ENCODE results near the gene RPS2.
"Not testable (repeated sequence)": the region's sequence is repeated elsewhere in the genome, so short reads cannot be mapped to it uniquely, and the experiment has no call there.

RPS2 gene

DNA sequence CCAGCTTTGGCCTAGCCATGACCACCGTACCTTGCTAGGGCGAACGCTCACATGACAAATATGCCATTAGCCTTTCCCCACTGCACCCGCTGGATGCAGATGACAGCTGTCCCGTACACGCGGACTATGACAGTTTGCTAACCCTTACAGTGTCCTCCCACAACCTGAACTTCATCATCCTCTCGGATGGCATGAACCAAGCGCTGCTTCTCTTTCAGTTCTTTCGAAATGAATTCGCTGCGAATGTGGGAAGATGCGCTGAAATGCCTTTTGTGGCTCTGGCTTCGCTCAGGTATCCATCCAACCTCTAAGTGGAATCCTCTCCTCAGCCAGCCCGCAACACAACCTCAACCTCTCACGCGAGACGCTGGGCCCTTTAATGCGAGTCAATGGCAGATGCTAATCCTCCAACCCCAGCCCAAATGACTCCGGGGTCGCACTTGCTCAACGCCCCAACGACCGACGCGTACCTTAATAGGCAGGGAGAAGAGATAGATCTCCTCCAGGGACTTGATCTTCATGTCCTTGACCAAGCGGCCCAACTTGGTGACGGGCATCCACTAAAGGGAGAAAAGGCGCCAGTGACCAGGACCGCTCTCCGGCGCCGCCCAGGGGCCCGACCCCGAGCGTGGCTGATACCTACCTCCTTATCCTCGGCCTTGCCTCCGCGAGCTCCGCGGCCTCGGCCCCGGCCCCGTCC lies 670 bp downstream of the RPS2 start:
- peak in 1 of 2 donors; percentile 29 for DNase-seq (ENCODE audit: low read depth in 2 of 2)

DNA sequence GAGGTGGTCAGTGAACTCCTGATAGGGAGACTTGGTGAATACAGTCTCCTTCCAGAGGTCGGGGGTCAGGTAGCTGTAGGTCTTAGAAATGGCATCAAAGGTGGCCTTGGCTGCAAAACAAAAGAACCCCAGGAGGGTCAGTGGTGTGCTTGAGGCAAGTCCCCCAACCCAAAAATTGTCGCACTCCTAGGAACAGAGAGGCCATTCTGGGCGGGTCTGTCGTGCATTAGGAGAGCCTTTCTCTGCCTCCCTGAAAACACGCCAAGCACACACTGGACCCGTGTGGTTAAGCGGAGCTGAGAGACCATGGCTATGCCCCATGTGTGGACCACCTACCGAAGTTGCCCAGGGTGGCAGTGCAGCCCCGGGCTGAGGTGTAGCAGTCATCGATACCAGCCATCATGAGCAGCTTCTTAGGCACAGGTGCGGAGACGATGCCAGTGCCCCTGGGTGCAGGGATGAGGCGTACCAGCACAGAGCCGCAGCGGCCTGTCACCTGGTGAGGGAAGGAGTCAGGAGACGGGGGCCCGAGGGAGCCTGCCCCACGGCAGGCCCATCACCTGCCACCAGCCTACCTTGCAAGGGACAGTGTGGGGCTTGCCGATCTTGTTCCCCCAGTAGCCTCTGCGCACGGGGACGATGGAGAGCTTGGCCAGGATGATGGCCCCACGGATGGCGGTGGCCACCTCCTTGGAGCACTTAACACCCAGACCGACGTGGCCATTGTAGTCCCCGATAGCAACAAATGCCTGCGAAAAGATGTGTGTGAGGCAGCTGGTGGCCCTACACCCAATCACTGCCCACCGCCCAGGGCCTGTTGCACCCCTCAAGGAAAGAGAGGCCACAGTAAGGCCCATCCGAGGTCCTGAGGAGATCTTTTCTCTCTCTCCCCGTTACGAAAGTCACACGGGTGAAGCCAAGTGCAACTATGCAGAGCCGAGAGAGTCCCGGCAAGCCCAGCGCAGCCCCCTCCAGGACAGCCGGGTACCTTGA lies 2.2 kb downstream of the RPS2 start:
- not testable (repeated sequence) for DNase-seq (ENCODE audit: low read depth in 2 of 2)

DNA sequence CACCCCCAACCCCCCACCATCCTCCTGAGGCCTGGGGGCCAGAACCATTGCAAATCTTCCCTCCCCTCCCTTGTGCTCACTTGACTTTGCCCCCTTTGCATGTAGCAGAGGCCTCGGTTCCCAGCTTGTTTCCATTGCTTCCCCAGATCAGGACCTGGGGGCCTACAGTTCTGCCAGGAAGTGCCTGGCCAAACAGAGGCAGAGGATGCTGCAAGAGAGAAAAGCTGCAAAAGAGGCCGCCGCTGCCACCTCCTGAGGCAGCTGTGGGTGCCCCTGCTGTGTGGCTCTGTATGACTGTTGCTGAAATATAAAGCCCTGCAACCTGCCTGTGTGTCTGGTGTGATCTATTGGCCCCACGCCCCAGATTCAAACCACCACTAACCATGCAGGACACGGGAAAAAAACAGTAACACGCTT lies 3.0 kb downstream of the RPS2 start:
- no peak for DNase-seq (ENCODE audit: low read depth in 2 of 2)

DNA sequence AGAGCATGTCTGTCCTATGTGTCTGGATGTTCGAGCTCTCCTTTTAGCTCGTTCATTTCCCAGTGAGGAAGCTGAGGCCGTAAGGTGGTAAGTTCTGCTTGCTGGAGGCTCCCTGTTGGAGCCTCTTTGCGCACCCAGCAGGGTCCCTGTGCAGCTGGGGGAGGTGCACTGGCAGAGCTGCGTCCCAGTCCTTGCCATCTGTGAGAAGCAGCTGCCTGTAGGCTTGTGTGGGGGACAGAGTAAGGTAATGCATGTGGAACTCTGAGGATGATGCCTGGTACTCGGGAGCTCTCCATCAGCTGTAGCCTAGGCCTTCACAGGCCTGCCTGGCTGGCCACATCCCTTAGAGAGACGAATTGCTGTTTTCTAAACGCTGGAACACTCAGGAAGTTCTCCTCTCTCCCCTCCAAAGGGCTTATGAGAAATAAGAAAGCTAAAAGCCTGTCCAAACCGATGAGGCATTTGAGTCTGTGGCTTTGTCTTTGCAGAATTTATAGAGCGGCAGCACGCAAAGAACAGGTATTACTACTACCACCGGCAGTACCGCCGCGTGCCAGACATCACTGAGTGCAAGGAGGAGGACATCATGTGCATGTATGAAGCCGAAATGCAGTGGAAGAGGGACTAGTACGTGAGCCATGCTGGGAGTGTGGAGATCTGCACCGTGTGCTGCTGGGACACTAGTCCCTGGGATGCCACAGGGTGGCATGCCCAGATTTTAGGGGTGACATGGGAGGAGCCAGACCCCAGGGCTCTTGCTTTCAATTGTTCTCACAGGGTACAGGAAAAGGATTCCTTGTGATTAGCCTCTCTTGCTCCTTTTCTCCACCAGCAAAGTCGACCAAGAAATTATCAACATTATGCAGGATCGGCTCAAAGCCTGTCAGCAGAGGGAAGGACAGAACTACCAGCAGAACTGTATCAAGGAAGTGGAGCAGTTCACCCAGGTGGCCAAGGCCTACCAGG lies 3.7 kb downstream of the RPS2 start:
- no peak for DNase-seq (ENCODE audit: low read depth in 2 of 2)

DNA sequence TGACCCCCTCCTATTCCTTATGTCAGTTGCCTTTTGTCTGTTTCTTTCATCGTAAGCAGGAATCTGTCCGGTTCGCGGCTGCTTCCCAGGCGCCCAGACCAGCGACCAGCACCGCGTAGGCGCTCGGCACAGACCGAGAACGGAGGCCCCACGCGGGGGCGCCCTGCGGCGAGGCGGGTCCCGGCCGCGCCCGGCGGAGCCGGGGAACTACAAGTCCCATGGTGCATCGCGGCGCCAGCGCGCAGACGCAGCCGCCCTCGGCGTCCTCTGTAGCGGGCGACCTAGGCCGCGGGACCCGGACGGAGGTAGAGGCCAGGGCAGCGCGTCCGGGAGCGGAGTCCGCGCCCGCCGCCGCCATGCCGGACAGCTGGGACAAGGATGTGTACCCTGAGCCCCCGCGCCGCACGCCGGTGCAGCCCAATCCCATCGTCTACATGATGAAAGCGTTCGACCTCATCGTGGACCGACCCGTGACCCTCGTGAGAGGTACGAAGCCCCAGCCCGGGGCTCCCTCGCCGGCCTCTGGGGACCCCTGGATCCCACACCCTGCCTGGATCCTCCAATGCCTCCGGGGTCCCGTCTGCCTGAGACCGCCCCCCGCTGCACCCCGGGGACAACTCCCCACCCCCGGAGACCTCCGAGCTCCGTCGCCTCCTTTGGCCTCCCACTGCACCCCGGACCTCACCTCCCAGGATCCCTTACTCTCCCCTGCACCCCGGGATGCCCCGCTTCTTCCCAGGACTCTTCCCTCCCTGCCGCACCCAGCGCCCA lies 5.2 kb downstream of the RPS2 start, which contains the start of gene NDUFB10:
NDUFB10 (plus strand) TSS at position 270 of the 771 bp plus-strand sequence; CDS start at position 357, 87 bp downstream.
- DNase-seq (ENCODE audit: low read depth in 2 of 2): peak; percentile 72 to 87

DNA sequence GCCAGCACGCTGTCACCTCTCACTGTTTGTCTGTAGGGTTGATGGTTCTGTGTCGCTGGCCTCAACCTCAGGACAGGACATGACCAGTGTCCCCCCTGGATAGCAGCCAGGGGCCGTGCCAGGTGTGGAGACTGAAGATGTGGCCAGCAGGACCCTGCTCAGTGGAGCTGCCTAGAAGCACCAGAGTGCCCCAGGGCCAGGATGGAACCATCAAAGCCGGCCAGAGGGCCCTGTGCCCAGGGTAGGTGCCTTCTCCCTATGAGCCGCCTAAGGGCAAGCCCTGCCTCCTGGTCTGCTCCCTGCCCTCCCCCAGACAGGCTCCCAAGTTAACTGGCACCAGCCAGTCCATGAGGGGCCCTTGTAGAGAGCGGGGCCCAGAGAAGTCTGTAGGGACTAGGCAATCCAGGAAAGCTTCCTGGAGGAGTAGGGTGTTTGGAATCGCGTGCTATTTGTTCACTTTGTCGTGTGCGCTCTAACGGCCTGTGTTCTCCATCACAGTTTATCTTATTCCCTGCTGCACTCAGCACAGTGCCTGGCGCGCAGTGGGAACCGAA lies 5.8 kb downstream of the RPS2 start:
- no peak for DNase-seq (ENCODE audit: low read depth in 2 of 2)

DNA sequence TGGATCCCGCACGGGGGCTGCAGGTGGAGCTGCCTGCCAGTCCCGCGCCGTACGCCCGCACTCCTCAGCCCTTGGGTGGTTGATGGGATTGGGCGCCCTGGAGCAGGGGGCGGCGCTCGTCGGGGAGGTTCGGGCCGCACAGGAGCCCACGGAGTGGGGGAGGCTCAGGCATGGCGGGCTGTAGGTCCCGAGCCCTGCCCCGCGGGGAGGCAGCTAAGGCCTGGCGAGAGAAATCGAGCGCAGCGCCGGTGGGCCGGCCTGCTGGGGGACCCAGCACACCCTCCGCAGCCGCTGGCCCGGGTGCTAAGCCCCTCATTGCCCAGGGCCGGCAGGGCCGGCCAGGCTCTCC lies 6.5 kb downstream of the RPS2 start:
- DNase-seq (ENCODE audit: low read depth in 2 of 2): not testable (repeated sequence)

DNA sequence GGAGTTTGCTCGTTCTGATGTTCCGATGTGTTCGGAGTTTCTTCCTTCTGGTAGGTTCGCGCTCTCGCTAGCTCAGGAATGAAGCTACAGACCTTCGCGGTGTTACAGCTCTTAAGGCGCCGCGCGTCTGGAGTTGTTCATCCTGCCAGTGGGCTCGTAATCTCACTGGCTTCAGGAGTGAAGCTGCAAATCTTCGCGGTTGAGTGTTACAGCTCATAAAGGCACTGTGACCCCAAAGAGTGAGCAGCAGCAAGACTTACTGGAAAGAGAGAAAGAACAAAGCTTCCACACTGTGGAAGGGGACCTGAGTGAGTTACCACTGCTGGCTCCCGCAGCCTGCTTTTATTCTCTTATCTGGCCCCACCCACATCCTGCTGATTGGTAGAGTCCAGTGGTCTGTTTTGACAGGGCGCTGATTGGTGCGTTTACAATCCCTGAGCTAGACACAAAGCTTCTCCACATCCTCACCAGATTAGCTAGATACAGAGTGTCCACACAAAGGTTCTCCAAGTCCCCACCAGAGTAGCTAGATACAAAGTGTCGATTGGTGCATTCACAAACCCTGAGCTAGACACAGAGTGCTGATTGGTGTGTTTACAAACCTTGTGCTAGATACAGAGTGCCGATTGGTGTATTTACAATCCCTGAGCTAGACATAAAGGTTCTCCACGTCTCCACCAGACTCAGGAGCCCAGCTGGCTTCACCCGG lies 7.0 kb downstream of the RPS2 start:
- DNase-seq (ENCODE audit: low read depth in 2 of 2): not testable (repeated sequence)

GRCh38 chr16:1953734-1954133 lies 10.9 kb downstream of the RPS2 start:
- DNase-seq (ENCODE audit: low read depth in 2 of 2): no peak

DNA sequence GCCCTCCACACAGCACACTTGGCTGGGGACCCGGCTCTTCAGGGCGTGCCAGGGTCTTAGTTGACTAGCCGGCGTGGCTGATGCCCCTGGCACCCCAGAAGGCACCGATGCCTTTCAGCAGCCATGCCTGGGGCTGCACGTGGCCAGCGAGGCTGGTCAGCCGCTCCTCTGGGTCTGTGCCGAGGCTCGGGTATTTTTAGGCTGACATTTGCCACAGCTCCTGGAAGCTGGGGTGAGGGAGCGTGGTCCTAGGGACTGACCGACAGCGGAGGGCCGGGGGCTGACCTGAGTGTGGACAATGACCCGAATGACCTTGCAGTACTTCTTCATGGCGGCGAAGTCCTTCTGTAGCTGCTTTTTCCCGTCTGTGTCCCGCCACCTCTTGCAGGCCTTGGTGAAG lies 14.1 kb downstream of the RPS2 start:
- no peak for DNase-seq (ENCODE audit: low read depth in 2 of 2)

DNA sequence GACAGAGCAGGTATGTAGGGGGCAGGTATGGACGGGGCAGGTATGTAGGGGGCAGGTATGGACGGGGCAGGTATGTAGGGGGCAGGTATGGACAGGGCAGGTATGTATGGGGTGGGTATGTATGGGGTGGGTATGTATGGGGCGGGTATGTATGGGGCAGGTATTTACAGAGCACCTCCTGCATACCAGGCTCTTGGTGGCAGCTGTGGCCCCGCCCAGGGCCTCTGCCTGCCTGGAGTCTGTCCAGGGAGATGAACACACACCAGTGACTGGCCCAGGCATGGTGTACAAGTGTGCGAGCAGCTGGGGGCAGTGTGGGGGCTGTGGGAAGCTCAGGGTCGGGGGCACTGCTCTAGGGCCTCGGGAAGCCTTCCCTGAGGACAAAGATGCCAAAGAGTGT lies 14.6 kb downstream of the RPS2 start:
- DNase-seq (ENCODE audit: low read depth in 2 of 2): no peak

DNA sequence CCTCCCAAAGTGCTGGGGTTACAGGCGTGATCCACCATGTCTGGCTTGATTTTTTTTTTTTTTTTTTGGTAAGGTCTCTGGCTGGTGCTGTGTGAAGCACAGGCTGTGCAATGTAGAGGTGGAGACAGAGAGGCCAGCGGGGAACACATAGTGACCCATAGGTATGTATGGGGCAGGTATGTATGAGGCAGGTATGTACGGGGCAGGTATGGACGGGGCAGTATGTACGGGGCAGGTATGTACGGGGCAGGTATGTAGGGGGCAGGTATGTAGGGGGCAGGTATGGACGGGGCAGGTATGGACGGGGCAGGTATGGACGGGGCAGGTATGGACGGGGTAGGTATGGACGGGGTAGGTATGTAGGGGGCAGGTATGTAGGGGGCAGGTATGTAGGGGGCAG lies 15.1 kb downstream of the RPS2 start:
- DNase-seq (ENCODE audit: low read depth in 2 of 2): no peak

DNA sequence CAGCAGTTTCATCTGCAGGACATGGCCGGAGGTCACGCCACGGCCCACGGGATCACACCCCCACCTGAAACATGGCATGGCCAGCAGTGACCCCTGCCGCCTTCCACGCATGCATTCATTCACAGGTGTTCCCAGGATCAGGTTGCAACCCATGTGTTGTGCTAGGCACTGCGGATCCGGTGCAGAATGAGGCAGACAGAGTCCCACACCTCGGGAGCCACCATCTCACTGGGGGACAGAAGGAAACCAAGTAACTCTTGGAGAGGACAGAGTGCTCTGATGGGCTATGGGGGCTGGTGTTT lies 17.3 kb downstream of the RPS2 start:
- DNase-seq (ENCODE audit: low read depth in 2 of 2): no peak

- DNase-seq (ENCODE audit: low read depth in 2 of 2): no peak
These were observed 17.9 kb downstream of the RPS2 start for GRCh38 chr16:1946495-1947368.

DNA sequence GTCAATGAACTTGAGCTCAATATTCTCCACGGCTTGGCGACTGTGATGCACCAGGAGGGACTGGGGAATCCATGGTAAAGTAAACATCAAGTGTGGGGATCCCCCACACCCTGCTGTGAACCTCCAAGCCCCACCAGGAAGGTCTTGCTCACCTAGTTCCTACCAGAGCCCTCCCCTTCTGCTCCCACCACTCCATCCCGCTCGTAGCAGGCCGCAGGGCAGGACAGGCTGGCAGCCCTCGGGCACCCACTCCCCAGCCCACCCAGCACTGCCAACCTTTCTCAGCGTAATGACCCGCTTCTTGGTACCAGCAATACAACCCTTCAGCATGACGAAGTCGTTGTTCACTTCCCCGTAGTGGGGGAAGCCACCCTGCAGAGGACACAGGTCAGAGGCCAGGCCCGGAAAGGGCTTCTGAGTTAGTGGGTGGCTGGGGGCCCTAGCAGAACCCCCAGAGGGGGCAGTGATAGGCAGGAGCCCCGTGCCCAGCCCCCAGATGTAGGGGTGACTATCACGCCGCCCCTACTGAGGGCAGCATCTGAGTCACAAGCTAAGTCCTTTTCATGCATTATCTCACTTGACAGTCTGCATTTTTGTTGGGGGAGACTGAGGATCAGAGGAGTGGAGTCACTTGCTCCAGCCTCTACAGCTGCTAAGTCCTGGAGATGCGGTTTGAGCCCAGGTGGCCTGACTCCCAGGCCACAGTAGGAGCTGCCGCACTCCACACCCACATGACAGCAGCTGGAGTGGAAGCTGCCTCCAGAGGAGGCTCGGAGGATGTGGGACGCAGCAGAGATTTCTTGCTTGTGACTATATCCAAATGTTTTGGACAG lies 18.9 kb downstream of the RPS2 start:
- DNase-seq (ENCODE audit: low read depth in 2 of 2): no peak

GRCh38 chr16:1944612-1945199 lies 19.9 kb downstream of the RPS2 start:
- no peak for DNase-seq (ENCODE audit: low read depth in 2 of 2)

GRCh38 chr16:1942810-1943726 lies 21.6 kb downstream of the RPS2 start, which contains the start of gene MSRB1:
TSS of gene MSRB1 (minus strand) at chr16:1943199. CDS start at chr16:1943156, 43 bp downstream.
- peak; percentile 98 to 99 for DNase-seq (ENCODE audit: low read depth in 2 of 2)
